ENCODE data around the gene VEGFD. TPM values are rescaled to one million over a fixed set of nuclear protein-coding genes. Genes with fewer than 3 reads are reported as not detected.

VEGFD gene
- total and polyA plus RNA-seq, 2 donors (not counting 3 experiments of a cell fraction or from before 2014, with no cell fraction given) = 0.40 to 0.64 TPM

- TF ChIP-seq POLR2A (IDR thresholded peaks at IDR 0.05; ENCODE audit: low read depth, low read length) (no peak), EZH2 (IDR thresholded peaks at IDR 0.05; ENCODE audit: borderline replicate concordance, low read depth, low read length, severe bottlenecking) (no peak), JUN (IDR thresholded peaks at IDR 0.05; ENCODE audit: borderline replicate concordance, insufficient read depth, insufficient read length, low read depth) (no peak), FOS (IDR thresholded peaks at IDR 0.05; ENCODE audit: borderline replicate concordance, insufficient read depth, low read length) (no peak), MYC (IDR thresholded peaks at IDR 0.05; ENCODE audit: low read depth, low read length) (no peak), GATA2 (IDR thresholded peaks at IDR 0.05; ENCODE audit: insufficient read depth, insufficient read length, low read depth, low read length) (no peak), CTCF (IDR thresholded peaks at IDR 0.05; ENCODE audit: extremely low read depth in 1 of 2, insufficient read depth in 1 of 2, low read depth in 1 of 2, low read length in 2 of 2) (no peak), POLR2AphosphoS5 (IDR thresholded peaks at IDR 0.05; ENCODE audit: insufficient read depth, low read depth, low read length) (no peak), MAX (IDR thresholded peaks at IDR 0.05; ENCODE audit: insufficient read depth, insufficient read length) (no peak)
- intact Hi-C loops (cut with micrococcal nuclease) = no loop called here
- Histone ChIP-seq H3K4me2 (ENCODE audit: insufficient read depth, low read length) (peak overlapping the region; percentile 85), H3K9ac (replicated peaks; ENCODE audit: extremely low read depth, insufficient read depth, low read length) (peak overlapping the region; percentile 92), H3K4me1 (ENCODE audit: control insufficient read depth, extremely low read depth, insufficient read depth, low read length) (peaks cover 4% of the 10 kb centered on the region), H4K20me1 (replicated peaks; ENCODE audit: control insufficient read depth, extremely low read depth, insufficient read depth, low read length) (no peaks in the 10 kb centered on the region), H3K9me1 (replicated peaks; ENCODE audit: control insufficient read depth, extremely low read depth, insufficient read depth, low read length) (no peaks in the 10 kb centered on the region), H3K27ac (ENCODE audit: insufficient read depth, low read depth, low read length) (peak overlapping the region; percentile 81), H3K36me3 (ENCODE audit: control insufficient read depth in 2 of 2, extremely low read depth in 1 of 2, insufficient read depth in 2 of 2, low read length in 2 of 2) (peaks cover 0 to 3% of the 10 kb centered on the region in 2 experiments), H3K79me2 (ENCODE audit: control insufficient read depth, insufficient read depth, low read length) (no peaks in the 10 kb centered on the region), H2AFZ (ENCODE audit: low read depth, low read length) (peak overlapping the region; percentile 71), H3K9me3 (replicated peaks; ENCODE audit: control insufficient read depth, insufficient read depth, low read length) (no peaks in the 10 kb centered on the region), H3K27me3 (ENCODE audit: control insufficient read depth in 2 of 2, insufficient read depth in 2 of 2, low read length in 2 of 2) (peaks cover 3 to 6% of the 10 kb centered on the region in 2 experiments), H3K4me3 (replicated peaks in 1 of 3; ENCODE audit: insufficient read depth in 1 of 3, low read depth in 1 of 3, low read length in 3 of 3) (peak overlapping the region; percentile 39 to 89 (median 60))
- ChIA-PET CTCF (interaction anchor here (0.7 kb wide), 1 partner anchor 90 kb away, joined by 3 read pairs; no protein-coding TSS in a partner anchor), POLR2A (no interaction called here)
- FAIRE-seq = no peak
- no peak for DNase-seq (ENCODE audit: low read depth, low spot score)
- dilution Hi-C loops (cut with MboI; ENCODE audit: extremely low pct_ligation_motif_present, low sequenced_read_pairs) = no loop called here
- no TSS peak for BruUV-seq (replicated peaks)
Observed at GRCh38 chrX:15334561-15334960, 49.7 kb downstream of the VEGFD start.
